IMR-90 (cell line): ENCODE results near the gene CD93. TPM values are rescaled to one million over a fixed set of nuclear protein-coding genes. Genes with fewer than 3 reads are reported as not detected.

Experiments used
- ATAC-seq: fragments of 200-7000 bp; cut with Tn5 transposase; 2 replicates; pipeline ENCODE4 v1.9.1; 2020; ENCODE audit warnings: low read depth, mild to moderate bottlenecking, moderate library complexity
- BruUV-seq: library from RNA; stranded (reverse); fragments of 400-500 nt; replicated peaks from 2 replicates; lab custom pipeline; 2021; lab: Mats Ljungman, UMichigan
- CTCF ChIA-PET: fragments of 300-600 bp; formaldehyde crosslinking; extraction: SDS; loops from one replicate; lab custom pipeline; 2021; ENCODE audit warnings: antibody characterized with exemption; lab: Yijun Ruan, JAX
- POLR2A ChIA-PET: fragments of 300-600 bp; sonication (Branson Sonifier 250); formaldehyde crosslinking; loops from one replicate; lab custom pipeline; 2022; ENCODE audit warnings: antibody characterized with exemption; ENCODE audit not compliant: unreplicated experiment; lab: Charles Lee
- DNase-seq: peaks from one replicate; pipeline ENCODE4 v3.0.0; 2013
- H2AFZ ChIP-seq: replicated peaks from 2 replicates; pipeline ENCODE3; 2013; ENCODE audit warnings: low read length, mild to moderate bottlenecking; ENCODE audit not compliant: poor library complexity
- H2AK5ac ChIP-seq: 2 replicates; pipeline ENCODE4 v1.6.1; 2013; ENCODE audit warnings: low read depth, low read length, inconsistent platforms
- H2AK9ac ChIP-seq: replicated peaks from 2 replicates; pipeline ENCODE3; 2013; ENCODE audit warnings: mild to moderate bottlenecking, low read depth, low read length, moderate library complexity; ENCODE audit not compliant: poor library complexity
- H2BK120ac ChIP-seq: 2 replicates; pipeline ENCODE4 v1.6.1; 2013; ENCODE audit warnings: low read depth, low read length, inconsistent platforms
- H2BK15ac ChIP-seq: 3 replicates; pipeline ENCODE4 v1.6.1; 2013; ENCODE audit warnings: low read depth, low read length, inconsistent platforms
- H2BK20ac ChIP-seq: 2 replicates; pipeline ENCODE4 v1.6.1; 2013; ENCODE audit warnings: low read depth, mild to moderate bottlenecking, inconsistent platforms, low read length, moderate library complexity
- H2BK5ac ChIP-seq: 2 replicates; pipeline ENCODE4 v1.6.1; 2013; ENCODE audit warnings: mild to moderate bottlenecking, low read depth, low read length, inconsistent platforms; ENCODE audit not compliant: poor library complexity, severe bottlenecking
- H3K14ac ChIP-seq: replicated peaks from 2 replicates; pipeline ENCODE4 v1.6.1; 2013; ENCODE audit warnings: low read depth, low read length, inconsistent platforms
- H3K18ac ChIP-seq: 2 replicates; pipeline ENCODE4 v1.6.1; 2013; ENCODE audit warnings: low read depth, low read length, control low read depth
- H3K23ac ChIP-seq: 2 replicates; pipeline ENCODE4 v1.6.1; 2013; ENCODE audit warnings: low read depth, low read length, inconsistent platforms
- H3K27ac ChIP-seq: 2 replicates; pipeline ENCODE4 v1.5.1; 2013; ENCODE audit warnings: mild to moderate bottlenecking, control low read depth, low read length; ENCODE audit not compliant: insufficient read depth
- H3K27me3 ChIP-seq: 2 replicates; pipeline ENCODE4 v1.6.1; 2013; ENCODE audit warnings: low read length; ENCODE audit not compliant: control insufficient read depth, insufficient read depth
- H3K36me3 ChIP-seq: 2 replicates; pipeline ENCODE4 v1.6.1; 2013; ENCODE audit warnings: low read length, mixed read lengths; ENCODE audit not compliant: control insufficient read depth, insufficient read depth
- H3K4ac ChIP-seq: 2 replicates; pipeline ENCODE4 v1.6.1; 2013; ENCODE audit warnings: low read depth, low read length, inconsistent platforms
- H3K4me1 ChIP-seq: 2 replicates; pipeline ENCODE4 v1.6.1; 2013; ENCODE audit warnings: low read length, mixed read lengths; ENCODE audit not compliant: control insufficient read depth, insufficient read depth
- H3K4me2 ChIP-seq: 2 replicates; pipeline ENCODE4 v1.6.1; 2013; ENCODE audit warnings: low read depth, mild to moderate bottlenecking, control low read depth, low read length, moderate library complexity
- H3K4me3 ChIP-seq: 2 replicates; pipeline ENCODE4 v1.5.1; 2013; ENCODE audit warnings: low read depth, mild to moderate bottlenecking, control low read depth, low read length, moderate library complexity; ENCODE audit not compliant: insufficient read depth
- H3K56ac ChIP-seq: 2 replicates; pipeline ENCODE4 v1.6.1; 2013; ENCODE audit warnings: low read length, inconsistent platforms; ENCODE audit not compliant: insufficient read depth; ENCODE audit errors: extremely low read depth
- H3K79me1 ChIP-seq, 2 experiments: 2 replicates each; pipeline ENCODE4 v1.6.1; 2013; ENCODE audit warnings: low read length in 2 of 2, inconsistent platforms in 1 of 2, low read depth in 1 of 2
- H3K9ac ChIP-seq: 2 replicates; pipeline ENCODE4 v1.6.1; 2013; ENCODE audit warnings: low read depth, low read length, control low read depth
- H3K9me1 ChIP-seq: 2 replicates; pipeline ENCODE4 v1.6.1; 2013; ENCODE audit warnings: low read length, inconsistent platforms; ENCODE audit not compliant: insufficient read depth
- H3K9me3 ChIP-seq: 2 replicates; pipeline ENCODE4 v1.6.1; 2013; ENCODE audit warnings: low read length; ENCODE audit not compliant: control insufficient read depth, insufficient read depth
- H4K20me1 ChIP-seq: 2 replicates; pipeline ENCODE4 v1.6.1; 2013; ENCODE audit warnings: low read length, inconsistent platforms; ENCODE audit not compliant: insufficient read depth
- H4K5ac ChIP-seq: 2 replicates; pipeline ENCODE4 v1.6.1; 2013; ENCODE audit warnings: mild to moderate bottlenecking, low read depth, low read length, control low read depth
- H4K8ac ChIP-seq, 2 experiments: 2 replicates each; pipeline ENCODE4 v1.6.1; 2013; ENCODE audit warnings: low read depth in 2 of 2, low read length in 2 of 2, control low read depth in 1 of 2, inconsistent platforms in 1 of 2
- H4K91ac ChIP-seq: 2 replicates; pipeline ENCODE4 v1.6.1; 2013; ENCODE audit warnings: low read depth, low read length, inconsistent platforms; ENCODE audit not compliant: insufficient read depth
- BHLHE40 ChIP-seq: fragments of 150-350 bp; IDR thresholded peaks from 2 replicates; pipeline ENCODE4 v1.6.1; 2016; ENCODE audit warnings: mild to moderate bottlenecking, low read depth, low read length
- MXI1 ChIP-seq: IDR thresholded peaks from 2 replicates; pipeline ENCODE4 v1.6.1; 2012; ENCODE audit warnings: low read depth, mild to moderate bottlenecking, low read length, moderate library complexity, borderline replicate concordance
- NFE2L2 ChIP-seq: fragments of 150-350 bp; IDR thresholded peaks from 2 replicates; pipeline ENCODE4 v1.6.1; 2016; ENCODE audit warnings: low read depth, mild to moderate bottlenecking, low read length
- RAD21 ChIP-seq: IDR thresholded peaks from 2 replicates; pipeline ENCODE4 v1.6.1; 2012; ENCODE audit warnings: low read length, improper control_type of control experiment
- RFX5 ChIP-seq: IDR thresholded peaks from 2 replicates; pipeline ENCODE4 v1.8.0; 2012; ENCODE audit warnings: low read depth, mild to moderate bottlenecking, low read length, moderate library complexity
- SMC3 ChIP-seq: fragments of 150-350 bp; IDR thresholded peaks from 2 replicates; pipeline ENCODE4 v1.6.1; 2016; ENCODE audit warnings: low read depth, mild to moderate bottlenecking, antibody characterized with exemption, low read length, moderate library complexity
- WGBS, 2 experiments: methylation state at CpG; one replicate each; pipeline versions ENCODE4 v1.1.5 to v1.1.7; 2013; ENCODE audit warnings: missing lambda C conversion rate in 2 of 2; ENCODE audit not compliant: insufficient read length in 1 of 2; ENCODE audit errors: extremely low coverage in 2 of 2; 5-methylcytosine and 5-hydroxymethylcytosine counted together
- dilution Hi-C: fragments of 300-500 bp; cut with HindIII; formaldehyde crosslinking; loops from one replicate; pipeline ENCODE4 v1.14.3; 2018; ENCODE audit warnings: low sequenced_read_pairs; ENCODE audit not compliant: unreplicated experiment
- in situ Hi-C: fragments of 300-500 bp; cut with MboI; formaldehyde crosslinking; loops from 3 replicates; pipeline ENCODE4 v1.14.3; 2019; ENCODE audit warnings: low sequenced_read_pairs, inconsistent platforms, mixed read lengths
- intact Hi-C: fragments of 100-400 bp; cut with micrococcal nuclease; formaldehyde crosslinking; loops from 2 replicates; pipeline ENCODE4 v1.10.0; 2022
- polyA plus RNA-seq, 3 experiments: library from polyadenylated mRNA; depleted of rRNA; stranded (reverse); fragments of >200 nt; gene quantifications; 2 replicates each; pipeline ENCODE4 v1.2.3, GENCODE V29; 2012; ENCODE audit warnings: low replicate concordance in 1 of 3
- total RNA-seq: library from RNA; depleted of rRNA; stranded (reverse); fragments of >200 nt; gene quantifications from 2 replicates; pipeline ENCODE4 v1.2.3, GENCODE V29; 2012
- TF ChIP-seq, protein P1 (sequence below): fragments of 150-350 bp; IDR thresholded peaks from 2 replicates; pipeline ENCODE4 v1.6.1; 2016; ENCODE audit warnings: low read depth, mild to moderate bottlenecking, low read length, moderate library complexity, borderline replicate concordance

Gene CD93
- total and polyA plus RNA-seq, 2 of the 4 experiments (the other 2 are of a cell fraction), result under 0.01 to 0.02 TPM

DNA sequence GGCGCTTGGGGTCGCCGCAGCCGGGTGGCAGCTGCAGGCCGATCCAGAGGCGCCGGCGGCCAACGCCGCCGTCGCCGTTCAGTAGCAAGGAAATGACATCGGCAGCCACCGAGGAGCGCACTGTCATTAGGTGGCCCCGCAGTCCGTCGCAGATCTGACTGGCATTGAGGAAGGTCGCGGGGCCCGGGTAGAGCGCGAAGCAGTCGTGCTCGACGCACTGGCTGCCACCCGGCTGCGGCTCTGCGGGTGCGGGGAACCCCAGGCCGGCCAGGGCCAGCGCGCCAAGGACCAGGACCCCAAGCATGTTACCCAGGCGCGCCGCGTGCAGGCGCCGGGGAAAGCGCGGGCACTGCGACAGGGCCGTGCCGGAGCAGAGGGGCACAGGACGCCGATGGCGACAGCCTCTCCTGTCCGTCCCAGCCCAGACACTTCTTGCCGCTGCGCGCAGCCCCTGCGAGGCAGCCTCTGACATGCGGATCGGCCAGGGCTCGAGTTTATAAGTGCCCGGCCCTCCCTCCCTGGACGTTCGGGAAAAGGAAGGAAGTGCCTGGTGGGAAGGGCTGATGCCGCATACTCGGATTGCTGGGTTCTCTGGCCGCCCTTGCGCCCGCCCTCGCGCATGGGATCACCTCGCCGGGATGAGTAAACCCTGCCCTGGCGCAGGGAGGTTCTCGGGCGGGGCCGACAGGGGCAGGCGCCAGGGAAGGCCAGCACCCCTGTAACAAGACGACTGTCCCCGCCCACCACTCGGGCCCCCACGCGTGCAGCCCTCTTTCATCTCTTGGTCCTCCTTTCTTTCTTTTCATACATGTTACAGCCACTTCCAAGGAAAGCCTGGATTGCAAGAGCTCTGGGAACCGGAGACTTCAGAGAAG, 36.7 kb downstream of the CD93 start, which contains the start of gene THBD:
TSS of gene THBD (minus strand) at position 472 of the 875 bp plus-strand sequence. CDS start at position 304, 168 bp downstream.
- TF ChIP-seq RAD21 (no peak), SMC3 (no peak), BHLHE40 (no peak), MXI1 (no peak), RFX5 (no peak), NFE2L2 (no peak)
- TF ChIP-seq, protein P1, sequence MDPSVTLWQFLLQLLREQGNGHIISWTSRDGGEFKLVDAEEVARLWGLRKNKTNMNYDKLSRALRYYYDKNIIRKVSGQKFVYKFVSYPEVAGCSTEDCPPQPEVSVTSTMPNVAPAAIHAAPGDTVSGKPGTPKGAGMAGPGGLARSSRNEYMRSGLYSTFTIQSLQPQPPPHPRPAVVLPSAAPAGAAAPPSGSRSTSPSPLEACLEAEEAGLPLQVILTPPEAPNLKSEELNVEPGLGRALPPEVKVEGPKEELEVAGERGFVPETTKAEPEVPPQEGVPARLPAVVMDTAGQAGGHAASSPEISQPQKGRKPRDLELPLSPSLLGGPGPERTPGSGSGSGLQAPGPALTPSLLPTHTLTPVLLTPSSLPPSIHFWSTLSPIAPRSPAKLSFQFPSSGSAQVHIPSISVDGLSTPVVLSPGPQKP, result no peak
- H3K27me3 ChIP-seq, result peaks cover 76% of the 10 kb centered on the region
- WGBS, 2 experiments, result 3% methylated on average over 39 of the region's 79 CpGs; no CpG with 5 or more reads in 1 of the 2 experiments
- H3K23ac ChIP-seq, result no peak within 1 kb of the TSS
- no peaks in the 10 kb centered on the region; the same call in 1 of the 2 replicates for H4K20me1 ChIP-seq
- no peak within 1 kb of the TSS for H2BK120ac ChIP-seq
- peak within 1 kb of the TSS; percentile 82; the same call in 1 of the 2 replicates for H3K4me2 ChIP-seq
- no peak within 1 kb of the TSS for H2BK5ac ChIP-seq
- no peak within 1 kb of the TSS for H3K4me3 ChIP-seq
- no peak within 1 kb of the TSS for H3K27ac ChIP-seq
- no peak within 1 kb of the TSS for H3K14ac ChIP-seq
- no peak within 1 kb of the TSS for H2BK20ac ChIP-seq
- no peak within 1 kb of the TSS for H2BK15ac ChIP-seq
- no peak within 1 kb of the TSS for H3K9ac ChIP-seq
- H3K18ac ChIP-seq, result no peak within 1 kb of the TSS
- H2AFZ ChIP-seq, result peak within 1 kb of the TSS; percentile 58
- H3K79me1 ChIP-seq, result no peaks in the 10 kb centered on the region
- dilution Hi-C loops, result no loop called here
- peak within 1 kb of the TSS; percentile 68 for H2AK9ac ChIP-seq
- ATAC-seq (no peak; the same call in 1 of the 2 replicates), DNase-seq (peak; percentile 12)
- H4K5ac ChIP-seq, result no peak within 1 kb of the TSS
- H3K4ac ChIP-seq, result no peak within 1 kb of the TSS
- H3K9me1 ChIP-seq, result no peaks in the 10 kb centered on the region
- BruUV-seq, result no TSS peak
- ChIA-PET POLR2A (no interaction called here), CTCF (interaction anchor here (0.6 to 2.6 kb wide), 4 partner anchors 12 to 300 kb away, joined by 5 to 7 read pairs (median 6); no protein-coding TSS in a partner anchor)
- H3K9me3 ChIP-seq, result peaks cover 4% of the 10 kb centered on the region; the same call in 1 of the 2 replicates
- H3K4me1 ChIP-seq, result peaks cover 4% of the 10 kb centered on the region; the same call in 1 of the 2 replicates
- no peak within 1 kb of the TSS for H4K8ac ChIP-seq
- H3K36me3 ChIP-seq, result no peaks in the 10 kb centered on the region
- in situ Hi-C loops, result loop anchor here (10.0 kb wide), 1 partner anchor 295 kb away; no protein-coding TSS in a partner anchor
- intact Hi-C loops, result loop anchor here (1.0 kb wide), 1 partner anchor 291 kb away; no protein-coding TSS in a partner anchor
- H3K56ac ChIP-seq, result no peak within 1 kb of the TSS
- H2AK5ac ChIP-seq, result no peak within 1 kb of the TSS
- H4K91ac ChIP-seq, result no peak within 1 kb of the TSS
